CD4-positive, alpha-beta T cell (primary cell): ENCODE results near the gene VPS13A. TPM values are rescaled to one million over a fixed set of nuclear protein-coding genes. Genes with fewer than 3 reads are reported as not detected.

Source experiments
- ATAC-seq: fragments of 200-7000 bp; cut with Tn5 transposase; one replicate; pipeline ENCODE4 v1.10.0; 2022; ENCODE audit warnings: mild to moderate bottlenecking; ENCODE audit not compliant: poor library complexity
- CTCF ChIA-PET: fragments of 350-600 bp; sonication (Branson Sonifier 250); formaldehyde crosslinking; loops from one replicate; lab custom pipeline; 2021; ENCODE audit warnings: antibody characterized with exemption, inconsistent platforms; lab: Charles Lee
- POLR2A ChIA-PET: fragments of 350-600 bp; sonication (Branson Sonifier 250); formaldehyde crosslinking; loops from one replicate; lab custom pipeline; 2021; ENCODE audit warnings: antibody characterized with exemption, inconsistent platforms; lab: Charles Lee
- DNase-seq, 14 experiments: peaks; one replicate each; pipeline ENCODE4 v3.0.0-alpha.2; 2013 to 2020; ENCODE audit warnings: mixed read lengths in 2 of 14
- H3K27ac ChIP-seq, 2 donors: one replicate each; pipeline versions ENCODE4 v1.5.1 to v1.7.0; 2013; ENCODE audit warnings: low read length in 2 of 2, low read depth in 1 of 2, mild to moderate bottlenecking in 1 of 2
- H3K27me3 ChIP-seq, 2 experiments: 1 replicate in 1 of 2; 2 replicates in 1 of 2; pipeline versions ENCODE4 v1.6.1 to v1.7.0; 2013; ENCODE audit warnings: low read length in 2 of 2, control low read depth in 1 of 2, mild to moderate bottlenecking in 1 of 2, moderate library complexity in 1 of 2; ENCODE audit not compliant: insufficient read depth in 2 of 2, control insufficient read depth in 1 of 2
- H3K36me3 ChIP-seq: one replicate; pipeline ENCODE4 v1.6.1; 2013; ENCODE audit warnings: low read length, control low read depth; ENCODE audit not compliant: insufficient read depth
- H3K4me1 ChIP-seq: one replicate; pipeline ENCODE4 v1.6.1; 2013; ENCODE audit warnings: low read length, control low read depth; ENCODE audit not compliant: insufficient read depth
- H3K4me3 ChIP-seq: one replicate; pipeline ENCODE4 v1.5.1; 2013; ENCODE audit warnings: mild to moderate bottlenecking, low read length, moderate library complexity
- H3K9me3 ChIP-seq, 2 experiments: 1 replicate in 1 of 2; 2 replicates in 1 of 2; pipeline versions ENCODE4 v1.6.1 to v1.7.0; 2013; ENCODE audit warnings: low read length in 2 of 2, mild to moderate bottlenecking in 2 of 2, control low read depth in 1 of 2, moderate library complexity in 1 of 2; ENCODE audit not compliant: control insufficient read depth in 1 of 2, insufficient read depth in 1 of 2
- H3K27ac Mint-ChIP-seq: one replicate; pipeline ENCODE4 v1.8.0; 2020; ENCODE audit warnings: mixed read lengths
- H3K27me3 Mint-ChIP-seq: one replicate; pipeline ENCODE4 v1.8.0; 2021; ENCODE audit warnings: mixed read lengths
- H3K36me3 Mint-ChIP-seq: one replicate; pipeline ENCODE4 v1.8.0; 2021; ENCODE audit warnings: low read depth, mixed read lengths
- H3K4me1 Mint-ChIP-seq: one replicate; pipeline ENCODE4 v1.8.0; 2021; ENCODE audit warnings: low read depth, mixed read lengths
- H3K4me3 Mint-ChIP-seq: one replicate; pipeline ENCODE4 v1.8.0; 2020; ENCODE audit warnings: mild to moderate bottlenecking, mixed read lengths
- H3K9me3 Mint-ChIP-seq: one replicate; pipeline ENCODE4 v1.8.0; 2020; ENCODE audit warnings: mixed read lengths
- CTCF ChIP-seq: fragments of 200-600 bp; IDR thresholded peaks from one replicate; pipeline ENCODE4 v1.8.0; 2022; ENCODE audit warnings: antibody characterized with exemption, mild to moderate bottlenecking
- intact Hi-C, 2 experiments: fragments of 100-400 bp; cut with DNase I in 1 of 2; cut with micrococcal nuclease in 1 of 2; formaldehyde crosslinking; loops; one replicate each; pipeline versions ENCODE4 v1.15.1 to v1.9.0; 2023 to 2025; cut with DNase I, micrococcal nuclease
- total RNA-seq, 174 experiments: library from RNA in 2 of 174; stranded (reverse) in 2 of 174; gene quantifications; one replicate each; pipeline ENCODE4 v1.2.3 and lab custom pipeline; 2021 to 2026

The VPS13A gene
- total RNA-seq, 2 experiments from 2014 or later = 37.3 to 41.1 TPM

GRCh38 chr9:77418226-77418625 lies 240.9 kb downstream of the VPS13A start:
- H3K9me3 Mint-ChIP-seq = peaks cover 2% of the 10 kb centered on the region
- intact Hi-C loops = no loop called here
- no peak for TF ChIP-seq CTCF
- Histone ChIP-seq H3K36me3 (no peaks in the 10 kb centered on the region), H3K27ac (no peak overlapping the region), H3K4me3 (no peak overlapping the region), H3K4me1 (no peaks in the 10 kb centered on the region), H3K9me3 (no peaks in the 10 kb centered on the region), H3K27me3 (no peaks in the 10 kb centered on the region)
- no peak for DNase-seq
- no peaks in the 10 kb centered on the region for H3K27me3 Mint-ChIP-seq
- no peak for ATAC-seq
- H3K27ac Mint-ChIP-seq = no peak overlapping the region
- ChIA-PET POLR2A (interaction anchor here (0.5 to 1.0 kb wide), 2 partner anchors 628 to 878 kb away, joined by 3 read pairs; partner anchors contain the start of gene PSAT1), CTCF (no interaction called here)
- H3K4me1 Mint-ChIP-seq = no peaks in the 10 kb centered on the region
- H3K36me3 Mint-ChIP-seq = peaks cover 4% of the 10 kb centered on the region
- no peak overlapping the region for H3K4me3 Mint-ChIP-seq

- no peaks in the 10 kb centered on the region for H3K36me3 ChIP-seq
- Mint-ChIP-seq H3K36me3 (no peaks in the 10 kb centered on the region), H3K4me3 (no peak overlapping the region), H3K4me1 (no peaks in the 10 kb centered on the region), H3K9me3 (peaks cover 2% of the 10 kb centered on the region), H3K27ac (no peak overlapping the region), H3K27me3 (no peaks in the 10 kb centered on the region)
- H3K4me3 ChIP-seq = no peak overlapping the region
- intact Hi-C loops = no loop called here
- no peaks in the 10 kb centered on the region for H3K27me3 ChIP-seq
- H3K9me3 ChIP-seq = peaks cover 0 to 5% of the 10 kb centered on the region in 2 experiments
- no peaks in the 10 kb centered on the region for H3K4me1 ChIP-seq
- no peak for TF ChIP-seq CTCF
- ChIA-PET CTCF (no interaction called here), POLR2A (no interaction called here)
- H3K27ac ChIP-seq = no peak overlapping the region
- ATAC-seq (no peak), DNase-seq (no peak)
Observed at GRCh38 chr9:77420641-77421040, 243.3 kb downstream of the VPS13A start.

- Histone ChIP-seq H3K4me3 (no peak overlapping the region), H3K27me3 (no peaks in the 10 kb centered on the region), H3K36me3 (no peaks in the 10 kb centered on the region), H3K27ac (no peak overlapping the region), H3K9me3 (peaks cover 0 to 5% of the 10 kb centered on the region in 2 experiments), H3K4me1 (no peaks in the 10 kb centered on the region)
- H3K27me3 Mint-ChIP-seq = no peaks in the 10 kb centered on the region
- ATAC-seq (no peak), DNase-seq (no peak)
- TF ChIP-seq CTCF = no peak
- H3K36me3 Mint-ChIP-seq = no peaks in the 10 kb centered on the region
- intact Hi-C loops = no loop called here
- ChIA-PET POLR2A (no interaction called here), CTCF (no interaction called here)
- H3K9me3 Mint-ChIP-seq = peaks cover 2% of the 10 kb centered on the region
- H3K4me1 Mint-ChIP-seq = no peaks in the 10 kb centered on the region
- no peak overlapping the region for H3K4me3 Mint-ChIP-seq
- no peak overlapping the region for H3K27ac Mint-ChIP-seq
Observed at GRCh38 chr9:77421506-77422265, 244.4 kb downstream of the VPS13A start.
